DND-41 (cell line): Measurements from ENCODE around the gene HSPG2.

ENCODE experiments used
- CTCF ChIP-seq: IDR thresholded peaks from 2 replicates; pipeline ENCODE4 v1.5.1; 2012; ENCODE audit warnings: borderline replicate concordance, low read length, moderate library complexity, mild to moderate bottlenecking; ENCODE audit not compliant: poor library complexity, severe bottlenecking; ENCODE audit errors: extremely low read depth
- EZH2 ChIP-seq: IDR thresholded peaks from 3 replicates; pipeline ENCODE4 v1.6.1; 2012; ENCODE audit warnings: borderline replicate concordance, low read depth, mild to moderate bottlenecking, moderate library complexity, low read length, inconsistent platforms; ENCODE audit not compliant: severe bottlenecking

DNA sequence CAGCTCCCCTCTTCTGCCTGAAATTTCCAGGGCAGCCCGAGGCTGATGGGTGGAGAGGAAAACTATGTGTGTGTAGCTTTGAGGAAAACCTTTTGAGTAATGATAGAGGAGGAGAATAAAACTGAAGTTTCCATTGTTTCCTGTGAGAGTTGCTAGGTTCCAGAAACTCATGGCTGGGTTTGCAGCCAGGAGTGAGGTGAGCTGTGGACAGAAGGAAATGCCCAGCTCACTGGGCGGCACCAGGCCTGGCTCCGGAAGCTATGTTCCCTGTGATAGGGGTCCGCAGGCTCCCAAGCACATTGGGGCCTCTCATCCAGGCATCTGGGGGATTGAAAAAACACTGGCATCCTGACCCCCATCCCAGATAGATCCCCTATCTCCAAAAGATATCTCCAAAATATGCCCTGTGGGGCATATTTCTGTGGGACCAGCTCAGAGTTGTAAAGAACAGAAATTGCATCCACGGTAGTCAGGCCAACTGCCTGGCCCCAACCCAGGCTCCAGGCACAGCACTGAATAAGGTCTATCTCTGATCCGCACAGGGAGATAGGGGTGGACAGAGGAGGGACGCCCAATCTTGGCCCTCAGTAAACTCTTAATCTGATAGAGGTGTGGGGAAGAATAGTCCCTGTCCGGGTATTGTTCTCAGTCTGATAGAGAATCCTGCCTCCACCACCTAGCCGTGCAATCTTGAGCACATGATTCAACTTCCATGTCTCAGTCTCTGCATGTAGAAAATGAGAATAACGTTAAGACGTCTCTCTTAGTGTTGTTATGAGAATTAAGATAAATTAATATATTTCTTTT, 1.8 kb upstream of the HSPG2 start:
- TF ChIP-seq CTCF (no peak), EZH2 (no peak)
